Thoracic aorta (tissue), 2 donors: ENCODE results near the gene MAST3. TPM values are rescaled to one million over a fixed set of nuclear protein-coding genes. Genes with fewer than 3 reads are reported as not detected.

Source experiments
- ATAC-seq: fragments of 150-250 bp; one replicate; pipeline ENCODE4 v1.8.0; 2017; ENCODE audit warnings: low read depth; ENCODE audit not compliant: insufficient number of reproducible peaks, low FRiP score
- DNase-seq: peaks from one replicate; pipeline ENCODE4 v3.0.0-alpha.2; 2020; ENCODE audit warnings: low spot score
- H3K27ac ChIP-seq, 2 donors: fragments of 200-600 bp; sonication (generic); 1 replicate in 1 of 2; 2 replicates in 1 of 2; pipeline ENCODE4 v1.5.1; 2016; ENCODE audit warnings: mild to moderate bottlenecking in 2 of 2, moderate library complexity in 2 of 2
- H3K27me3 ChIP-seq: fragments of 200-600 bp; sonication (generic); replicated peaks from 2 replicates; pipeline ENCODE4 v1.6.0; 2016; ENCODE audit warnings: mild to moderate bottlenecking; ENCODE audit not compliant: insufficient read depth
- H3K36me3 ChIP-seq: fragments of 200-600 bp; sonication (generic); one replicate; pipeline ENCODE4 v1.5.1; 2016
- H3K4me1 ChIP-seq, 2 donors: fragments of 200-600 bp; sonication (generic); 1 replicate in 1 of 2; 2 replicates in 1 of 2; pipeline versions ENCODE4 v1.5.1 to v1.6.0; 2016; ENCODE audit warnings: low read depth in 2 of 2, mild to moderate bottlenecking in 1 of 2; ENCODE audit not compliant: control insufficient read depth in 1 of 2
- H3K4me3 ChIP-seq: fragments of 200-600 bp; sonication (generic); 2 replicates; pipeline ENCODE4 v1.5.1; 2016; ENCODE audit warnings: mild to moderate bottlenecking
- H3K9me3 ChIP-seq: fragments of 200-600 bp; sonication (generic); 2 replicates; pipeline ENCODE4 v1.5.1; 2016
- CTCF ChIP-seq: fragments of 200-600 bp; sonication (generic); IDR thresholded peaks from one replicate; pipeline ENCODE4 v1.5.1; 2019; ENCODE audit warnings: antibody characterized with exemption
- total RNA-seq, 2 donors: library from RNA; depleted of rRNA; stranded (reverse); fragments of >200 nt; gene quantifications; one replicate each; pipeline versions ENCODE4 v1.1.0 to v1.2.3, GENCODE V29; 2016

MAST3 gene
- total RNA-seq, 2 donors from 2014 or later, result 18.7 to 27.8 TPM

DNA sequence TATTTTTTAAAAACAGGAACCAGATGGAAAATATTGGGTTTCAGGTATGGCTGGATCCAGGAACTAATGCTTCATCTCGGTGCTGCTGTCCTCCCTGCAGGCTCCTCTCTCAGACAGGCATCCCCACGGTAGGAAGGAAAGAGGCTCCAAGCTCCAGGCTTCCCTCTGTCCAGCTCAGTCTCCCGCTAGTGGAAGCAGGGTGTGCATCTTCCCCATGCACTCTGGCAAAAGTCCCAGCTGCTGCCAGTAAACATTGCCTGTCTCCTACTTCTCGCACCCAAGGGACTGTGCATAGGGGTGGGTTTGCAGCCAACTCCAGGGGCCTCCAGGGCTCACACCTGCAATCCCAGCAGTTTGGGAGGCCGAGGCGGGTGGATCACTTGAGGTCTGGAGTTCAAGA lies 40.0 kb upstream of the MAST3 start:
- DNase-seq, result no peak
- TF ChIP-seq CTCF, result no peak
- no peaks in the 10 kb centered on the region for H3K27me3 ChIP-seq

DNA sequence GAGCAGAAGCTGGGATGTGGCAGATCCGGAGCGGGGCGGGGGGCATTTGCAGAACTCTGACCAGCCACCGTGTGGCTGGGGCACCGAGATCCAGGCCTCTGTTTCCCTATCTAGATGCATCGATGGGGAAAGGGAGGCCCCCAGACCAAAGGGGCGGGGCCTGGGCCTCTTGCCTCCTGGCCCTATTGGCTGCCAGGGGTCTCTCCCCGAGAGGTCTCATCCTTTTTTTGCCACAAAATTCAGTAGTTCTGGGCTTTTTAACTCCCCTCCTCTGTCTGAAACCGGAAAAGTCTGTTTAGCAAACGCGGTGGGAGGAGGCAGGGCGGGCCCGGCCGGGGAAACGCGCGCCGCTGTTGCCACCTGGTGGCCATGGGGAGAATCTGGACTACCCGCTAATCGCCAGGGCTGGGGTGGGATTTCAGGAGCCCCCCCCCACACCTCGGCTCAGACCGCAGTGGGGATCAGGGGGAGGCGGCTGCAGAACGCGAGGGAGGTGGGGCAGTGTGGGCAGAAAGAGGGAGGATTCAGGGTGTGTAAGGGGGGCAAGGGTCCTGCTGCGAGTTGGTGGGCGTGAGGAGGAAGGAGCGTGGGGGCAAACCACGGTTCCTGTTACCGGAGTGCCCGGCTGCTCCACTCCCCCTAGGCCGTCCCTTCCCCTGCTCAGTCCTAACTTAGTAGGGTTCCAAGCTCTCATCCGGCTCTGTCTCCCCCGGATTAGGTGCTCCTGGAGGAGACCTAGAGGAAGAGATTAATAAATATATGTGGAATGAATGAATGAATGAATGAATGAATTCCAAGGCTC lies 39.2 kb upstream of the MAST3 start:
- Histone ChIP-seq H3K27ac (peak overlapping the region; percentile 73 to 86), H3K4me1 (peaks cover 0 to 19% of the 10 kb centered on the region in 2 donors), H3K4me3 (peak overlapping the region; percentile 39), H3K9me3 (no peaks in the 10 kb centered on the region), H3K36me3 (no peaks in the 10 kb centered on the region), H3K27me3 (no peaks in the 10 kb centered on the region)
- DNase-seq (peak; percentile 21), ATAC-seq (peak; percentile 58)
- TF ChIP-seq CTCF, result peak; percentile 96

More for the DNA sequence above, 40.0 kb upstream of the MAST3 start:
- Histone ChIP-seq H3K4me1 (peaks cover 4 to 27% of the 10 kb centered on the region in 2 donors), H3K4me3 (peak overlapping the region; percentile 39), H3K9me3 (no peaks in the 10 kb centered on the region), H3K27ac (peak overlapping the region; percentile 73 to 86), H3K36me3 (no peaks in the 10 kb centered on the region)
- ATAC-seq, result no peak

- Histone ChIP-seq H3K9me3 (no peaks in the 10 kb centered on the region), H3K4me1 (peaks cover 0 to 10% of the 10 kb centered on the region in 2 donors), H3K27me3 (no peaks in the 10 kb centered on the region), H3K4me3 (no peak overlapping the region), H3K27ac (no peak overlapping the region), H3K36me3 (no peaks in the 10 kb centered on the region)
- DNase-seq, result no peak
- no peak for ATAC-seq
- no peak for TF ChIP-seq CTCF
Measured at GRCh38 chr19:18059297-18059696, 38.3 kb upstream of the MAST3 start.

- Histone ChIP-seq H3K27me3 (no peaks in the 10 kb centered on the region), H3K27ac (no peak overlapping the region), H3K36me3 (no peaks in the 10 kb centered on the region), H3K4me3 (no peak overlapping the region), H3K9me3 (no peaks in the 10 kb centered on the region), H3K4me1 (peaks cover 0 to 8% of the 10 kb centered on the region in 2 donors)
- no peak for ATAC-seq
- no peak for DNase-seq
- no peak for TF ChIP-seq CTCF
Measured at GRCh38 chr19:18059902-18060301, 37.7 kb upstream of the MAST3 start.

DNA sequence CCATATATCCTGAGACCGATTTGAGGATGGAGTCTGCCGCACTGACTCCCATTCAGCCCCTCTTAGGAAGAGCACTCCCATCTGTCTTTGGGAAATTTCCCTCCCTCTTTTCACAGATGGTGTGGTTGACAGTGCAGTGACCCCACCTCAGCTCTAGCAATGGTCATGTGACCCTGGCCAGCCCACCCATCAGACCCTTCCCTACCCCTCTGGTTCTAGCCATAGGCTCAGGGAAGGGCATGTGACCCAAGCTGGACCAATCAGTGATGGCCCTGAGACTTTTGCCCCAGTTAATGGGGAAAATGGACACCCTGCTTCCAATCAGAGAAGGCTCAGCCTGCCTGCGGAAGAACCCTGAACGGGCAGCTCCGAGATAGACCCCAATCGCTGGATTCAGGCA lies 37.1 kb upstream of the MAST3 start:
- Histone ChIP-seq H3K4me3 (no peak overlapping the region), H3K27me3 (no peaks in the 10 kb centered on the region), H3K4me1 (peaks cover 0 to 8% of the 10 kb centered on the region in 2 donors), H3K27ac (no peak overlapping the region), H3K36me3 (no peaks in the 10 kb centered on the region), H3K9me3 (no peaks in the 10 kb centered on the region)
- no peak for DNase-seq
- no peak for ATAC-seq
- no peak for TF ChIP-seq CTCF
